HCT116 (cell line): ENCODE data around the gene ECE1. TPM values are rescaled to one million over a fixed set of nuclear protein-coding genes. Genes with fewer than 3 reads are reported as not detected.

Experiments used
- ATAC-seq: fragments of 200-7000 bp; cut with Tn5 transposase; 2 replicates; pipeline ENCODE4 v1.9.1; 2020; ENCODE audit warnings: mild to moderate bottlenecking, moderate library complexity
- BruUV-seq: library from RNA; stranded (reverse); fragments of 400-500 nt; replicated peaks from 2 replicates; lab custom pipeline; 2021; lab: Mats Ljungman, UMichigan
- CTCF ChIA-PET: fragments of 300-600 bp; sonication (Branson Sonifier 250); formaldehyde crosslinking; loops from one replicate; lab custom pipeline; 2021; ENCODE audit warnings: antibody characterized with exemption; lab: Charles Lee
- POLR2A ChIA-PET: fragments of 300-600, 350-600 bp; sonication (Branson Sonifier 250); formaldehyde crosslinking; loops from one replicate; lab custom pipeline; 2021; ENCODE audit warnings: antibody characterized with exemption; lab: Charles Lee
- RAD21 ChIA-PET, 2 experiments: fragments of 300-600 bp; sonication (Branson Sonifier 250); formaldehyde crosslinking; loops; one replicate each; lab custom pipeline; 2023; ENCODE audit warnings: low total read pairs in 2 of 2; ENCODE audit not compliant: uncharacterized antibody in 2 of 2, unreplicated experiment in 2 of 2, low non-redundant PET in 1 of 2; lab: Charles Lee
- DNase-seq: peaks from one replicate; pipeline ENCODE4 v3.0.0-alpha.2; 2010; ENCODE audit warnings: low read depth, low spot score
- H2AFZ ChIP-seq: fragments of 200-600 bp; shearing (Covaris generic), sonication (generic); 2 replicates; pipeline ENCODE4 v1.6.1; 2017; ENCODE audit warnings: low read depth, mixed run types, mixed read lengths, antibody characterized with exemption, low read length; ENCODE audit not compliant: poor library complexity, severe bottlenecking
- H3K27ac ChIP-seq: 2 replicates; pipeline ENCODE4 v1.5.1; 2012; ENCODE audit warnings: low read depth, low read length
- H3K27me3 ChIP-seq: fragments of 200-600 bp; sonication (generic); 2 replicates; pipeline ENCODE4 v1.6.1; 2016; ENCODE audit warnings: mixed run types, low read length, mixed read lengths; ENCODE audit not compliant: insufficient read depth
- H3K36me3 ChIP-seq, 2 experiments: fragments of 200-500 bp in 1 of 2; fragments of 200-600 bp in 1 of 2; sonication (Bioruptor generic) in 1 of 2; sonication (generic) in 1 of 2; 2 replicates each; pipeline versions ENCODE4 v1.5.1 to v1.6.1; 2014 to 2016; ENCODE audit warnings: low read length in 2 of 2, inconsistent platforms in 1 of 2, mixed read lengths in 1 of 2, mixed run types in 1 of 2; ENCODE audit not compliant: insufficient read depth in 2 of 2, control insufficient read depth in 1 of 2
- H3K4me1 ChIP-seq, 2 experiments: fragments of 200-600 bp in 1 of 2; sonication (generic) in 1 of 2; 2 replicates each; pipeline versions ENCODE4 v1.5.1 to v1.6.1; 2012 to 2017; ENCODE audit warnings: low read length in 2 of 2, inconsistent platforms in 1 of 2, mild to moderate bottlenecking in 1 of 2, mixed read lengths in 1 of 2, mixed run types in 1 of 2, moderate library complexity in 1 of 2; ENCODE audit not compliant: insufficient read depth in 2 of 2, control insufficient read depth in 1 of 2
- H3K4me2 ChIP-seq: fragments of 200-600 bp; sonication (generic); 2 replicates; pipeline ENCODE4 v1.6.1; 2017; ENCODE audit warnings: mixed run types, low read length, mixed read lengths
- H3K4me3 ChIP-seq, 2 experiments: fragments of 200-600 bp in 1 of 2; sonication (generic) in 1 of 2; replicated peaks in 1 of 2; 2 replicates each; pipeline ENCODE4 v1.5.1; 2011 to 2016; ENCODE audit warnings: low read length in 2 of 2, control low read depth in 1 of 2, low read depth in 1 of 2, mild to moderate bottlenecking in 1 of 2, mixed read lengths in 1 of 2, mixed run types in 1 of 2
- H3K79me2 ChIP-seq: fragments of 200-600 bp; sonication (generic); 2 replicates; pipeline ENCODE4 v1.6.1; 2017; ENCODE audit warnings: mild to moderate bottlenecking, mixed run types, low read length, moderate library complexity, mixed read lengths; ENCODE audit not compliant: insufficient read depth
- H3K9ac ChIP-seq: fragments of 200-600 bp; sonication (generic); 2 replicates; pipeline ENCODE4 v1.6.1; 2016; ENCODE audit warnings: low read length, mixed read lengths
- H3K9me2 ChIP-seq: fragments of 200-600 bp; sonication (generic), shearing (Covaris generic); 2 replicates; pipeline ENCODE4 v1.6.1; 2017; ENCODE audit warnings: mixed run types, mild to moderate bottlenecking, moderate library complexity; ENCODE audit not compliant: insufficient read depth
- H3K9me3 ChIP-seq, 2 experiments: fragments of 200-500 bp in 1 of 2; fragments of 200-600 bp in 1 of 2; sonication (Bioruptor generic) in 1 of 2; sonication (generic) in 1 of 2; 2 replicates each; pipeline ENCODE4 v1.6.1; 2014 to 2017; ENCODE audit warnings: low read length in 2 of 2, mixed read lengths in 2 of 2, inconsistent platforms in 1 of 2, low read depth in 1 of 2, mild to moderate bottlenecking in 1 of 2, mixed run types in 1 of 2, moderate library complexity in 1 of 2; ENCODE audit not compliant: control insufficient read depth in 1 of 2, insufficient read depth in 1 of 2
- H4K20me1 ChIP-seq: fragments of 200-600 bp; sonication (generic), shearing (Covaris generic); 2 replicates; pipeline ENCODE4 v1.6.1; 2017; ENCODE audit warnings: mixed run types, mild to moderate bottlenecking, moderate library complexity; ENCODE audit not compliant: insufficient read depth
- CBX3 ChIP-seq: IDR thresholded peaks from 2 replicates; pipeline ENCODE4 v1.6.1; 2012; ENCODE audit warnings: low read depth
- CEBPB ChIP-seq: IDR thresholded peaks from 2 replicates; pipeline ENCODE4 v1.6.1; 2012; ENCODE audit warnings: low read depth
- CTCF ChIP-seq, 3 experiments: fragments of 200-600 bp in 1 of 3; sonication (generic) in 1 of 3; IDR thresholded peaks in 2 of 3; conservative IDR thresholded peaks in 1 of 3; 2 replicates each; pipeline ENCODE4 v1.5.1; 2012 to 2017; ENCODE audit warnings: low read depth in 2 of 3, low read length in 2 of 3, antibody characterized with exemption in 1 of 3, borderline replicate concordance in 1 of 3, control low read depth in 1 of 3, mild to moderate bottlenecking in 1 of 3, mixed read lengths in 1 of 3, mixed run types in 1 of 3, moderate library complexity in 1 of 3; ENCODE audit not compliant: insufficient read depth in 1 of 3
- EGR1 ChIP-seq: IDR thresholded peaks from 2 replicates; pipeline ENCODE4 v1.6.1; 2012; ENCODE audit warnings: low read depth
- ELF1 ChIP-seq: IDR thresholded peaks from 2 replicates; pipeline ENCODE4 v1.6.1; 2012; ENCODE audit warnings: low read depth, borderline replicate concordance
- EZH2 ChIP-seq: fragments of 200-600 bp; sonication (generic); IDR thresholded peaks from 2 replicates; pipeline ENCODE4 v1.6.1; 2017; ENCODE audit warnings: antibody characterized with exemption, mixed run types
- EZH2phosphoT487 ChIP-seq: fragments of 200-600 bp; IDR thresholded peaks from 2 replicates; pipeline ENCODE4 v1.6.1; 2018; ENCODE audit warnings: antibody characterized with exemption, borderline replicate concordance
- FOSL1 ChIP-seq: IDR thresholded peaks from 2 replicates; pipeline ENCODE4 v1.6.1; 2012; ENCODE audit warnings: low read depth
- JUND ChIP-seq: IDR thresholded peaks from 2 replicates; pipeline ENCODE4 v1.6.1; 2012
- MAX ChIP-seq: IDR thresholded peaks from 2 replicates; pipeline ENCODE4 v1.6.1; 2012
- POLR2A ChIP-seq: IDR thresholded peaks from 2 replicates; pipeline ENCODE4 v1.7.0; 2011; ENCODE audit warnings: borderline replicate concordance; ENCODE audit not compliant: insufficient read depth, insufficient read length; ENCODE audit errors: extremely low read depth
- RAD21 ChIP-seq: IDR thresholded peaks from 2 replicates; pipeline ENCODE4 v1.6.1; 2012; ENCODE audit warnings: low read depth, mild to moderate bottlenecking
- SIN3A ChIP-seq: IDR thresholded peaks from 2 replicates; pipeline ENCODE4 v1.6.1; 2012; ENCODE audit warnings: low read depth
- SP1 ChIP-seq: IDR thresholded peaks from 2 replicates; pipeline ENCODE4 v1.6.1; 2012; ENCODE audit warnings: low read depth
- SRF ChIP-seq: IDR thresholded peaks from 2 replicates; pipeline ENCODE4 v1.6.1; 2012; ENCODE audit warnings: low read depth
- YY1 ChIP-seq: IDR thresholded peaks from 2 replicates; pipeline ENCODE4 v1.6.1; 2011; ENCODE audit warnings: low read length, low read depth, moderate library complexity, mild to moderate bottlenecking; ENCODE audit not compliant: insufficient replicate concordance; ENCODE audit errors: extremely low read depth
- ZFX ChIP-seq: fragments of 450-650 bp; IDR thresholded peaks from 2 replicates; pipeline ENCODE4 v1.6.1; 2017
- ZNF274 ChIP-seq: fragments of 200-500 bp; sonication (Bioruptor generic); IDR thresholded peaks from 2 replicates; pipeline ENCODE4 v1.6.1; 2014; ENCODE audit warnings: mild to moderate bottlenecking, low read depth, low read length, inconsistent platforms
- intact Hi-C: fragments of 100-400 bp; cut with micrococcal nuclease; formaldehyde crosslinking; loops from 2 replicates; pipeline ENCODE4 v1.10.0; 2022
- total RNA-seq: library from RNA; stranded (reverse); gene quantifications from one replicate; pipeline ENCODE4 v1.2.1, GENCODE V29; 2021; ENCODE audit not compliant: unreplicated experiment
- TF ChIP-seq, protein P1 (sequence below): IDR thresholded peaks from 2 replicates; pipeline ENCODE4 v1.6.1; 2012

The ECE1 gene
- total RNA-seq, 1 experiment from 2014 or later = 66.8 TPM

DNA sequence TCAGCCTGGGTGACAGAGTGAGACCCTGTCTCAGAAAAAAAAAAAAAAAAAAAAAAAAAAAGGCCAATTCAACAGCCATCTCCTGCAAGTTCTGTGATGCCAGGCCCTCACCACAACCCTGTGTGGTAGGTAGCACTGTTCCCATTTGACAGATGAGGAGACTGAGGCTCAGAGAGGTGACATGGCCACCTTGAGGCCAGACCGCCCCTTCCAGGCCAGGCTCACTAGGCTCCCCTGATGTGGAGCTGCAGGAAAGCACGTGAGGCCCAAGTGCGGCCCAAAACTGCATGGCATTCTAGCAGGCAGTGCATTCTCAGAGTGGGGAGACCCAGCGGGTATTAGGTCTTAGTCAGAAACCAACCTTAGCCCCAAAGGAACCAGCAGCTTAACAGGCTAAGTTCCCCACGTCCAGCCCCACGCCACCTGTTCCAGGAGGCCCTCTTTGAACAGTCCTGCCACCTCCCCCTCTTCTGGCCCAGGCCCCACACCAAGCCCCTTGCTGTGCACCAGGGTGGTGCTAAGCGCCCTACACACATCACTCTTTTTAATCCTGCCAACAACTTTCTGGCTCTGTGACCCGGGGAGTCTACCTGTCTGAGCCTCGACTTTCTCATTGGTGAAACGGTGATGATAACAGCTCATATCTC, 11.7 kb upstream of the ECE1 start:
- no peaks in the 10 kb centered on the region for H3K27me3 ChIP-seq
- intact Hi-C loops = no loop called here
- H3K79me2 ChIP-seq = peaks cover 44% of the 10 kb centered on the region; the same call in 1 of the 2 replicates
- ChIA-PET RAD21 (no interaction called here), POLR2A (no interaction called here), CTCF (interaction anchor here (1.1 to 4.1 kb wide), 4 partner anchors 23 to 67 kb away, joined by 3 to 12 read pairs (median 4); no protein-coding TSS in a partner anchor)
- H3K9ac ChIP-seq = no peak overlapping the region
- no peaks in the 10 kb centered on the region for H4K20me1 ChIP-seq
- no peak overlapping the region for H3K27ac ChIP-seq
- H3K9me3 ChIP-seq = no peaks in the 10 kb centered on the region
- H3K4me3 ChIP-seq = no peak overlapping the region
- H3K9me2 ChIP-seq = no peaks in the 10 kb centered on the region
- DNase-seq (no peak), ATAC-seq (no peak)
- H3K4me2 ChIP-seq = no peak overlapping the region
- no TSS peak for BruUV-seq
- H2AFZ ChIP-seq = no peak overlapping the region
- TF ChIP-seq ELF1 = no peak
- TF ChIP-seq EGR1 = no peak
- TF ChIP-seq, protein P1, sequence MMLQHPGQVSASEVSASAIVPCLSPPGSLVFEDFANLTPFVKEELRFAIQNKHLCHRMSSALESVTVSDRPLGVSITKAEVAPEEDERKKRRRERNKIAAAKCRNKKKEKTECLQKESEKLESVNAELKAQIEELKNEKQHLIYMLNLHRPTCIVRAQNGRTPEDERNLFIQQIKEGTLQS = no peak
- no peak for TF ChIP-seq RAD21
- no peak for TF ChIP-seq POLR2A
- no peak for TF ChIP-seq ZNF274
- no peak for TF ChIP-seq SIN3A
- no peak for TF ChIP-seq ZFX
- no peak for TF ChIP-seq YY1
- no peak for TF ChIP-seq CBX3
- TF ChIP-seq SRF = no peak
- peaks cover 29 to 58% of the 10 kb centered on the region in 2 experiments for H3K4me1 ChIP-seq
- H3K36me3 ChIP-seq = no peaks in the 10 kb centered on the region

DNA sequence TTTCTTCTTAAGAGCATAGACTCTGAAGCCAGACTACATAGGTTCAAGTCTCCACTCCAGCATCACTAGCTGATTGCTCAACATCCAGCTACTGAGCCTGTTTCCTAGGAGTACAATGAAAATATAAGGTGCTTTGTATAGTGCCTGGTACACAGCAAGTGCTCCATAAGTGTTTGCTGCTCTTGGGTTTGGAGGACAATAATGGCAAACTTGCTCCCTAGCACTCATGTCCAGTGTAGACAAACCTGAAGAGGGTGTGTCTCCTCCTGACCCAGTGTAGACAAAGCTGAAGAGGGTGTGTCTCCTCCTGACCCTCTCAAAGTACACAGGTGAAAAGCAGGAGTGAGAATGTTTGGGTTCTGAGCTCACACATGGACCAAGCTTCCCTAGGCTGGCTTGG, 10.5 kb upstream of the ECE1 start:
- Histone ChIP-seq H3K4me1 (peaks cover 32 to 70% of the 10 kb centered on the region in 2 experiments), H3K9ac (no peak overlapping the region), H3K79me2 (peaks cover 46% of the 10 kb centered on the region; the same call in 1 of the 2 replicates), H3K27ac (no peak overlapping the region), H3K9me2 (no peaks in the 10 kb centered on the region), H2AFZ (no peak overlapping the region), H3K4me3 (no peak overlapping the region), H3K9me3 (no peaks in the 10 kb centered on the region), H3K27me3 (no peaks in the 10 kb centered on the region), H3K36me3 (no peaks in the 10 kb centered on the region), H3K4me2 (no peak overlapping the region), H4K20me1 (no peaks in the 10 kb centered on the region; the same call in 1 of the 2 replicates)
- ChIA-PET POLR2A (no interaction called here), RAD21 (no interaction called here), CTCF (interaction anchor here (4.1 kb wide), 1 partner anchor 31 kb away, joined by 12 read pairs; no protein-coding TSS in a partner anchor)
- DNase-seq = no peak
- no peak for ATAC-seq
- no TSS peak for BruUV-seq
- intact Hi-C loops = no loop called here
- no peak for TF ChIP-seq JUND
- no peak for TF ChIP-seq ZNF274
- no peak for TF ChIP-seq EGR1
- TF ChIP-seq RAD21 = no peak
- no peak for TF ChIP-seq EZH2phosphoT487
- TF ChIP-seq MAX = no peak
- no peak for TF ChIP-seq CBX3
- no peak for TF ChIP-seq FOSL1
- TF ChIP-seq CTCF (IDR thresholded peaks at IDR 0.05 in 2 of 3, conservative IDR thresholded peaks at IDR 0.05 in 1 of 3; ENCODE audit: borderline replicate concordance in 1 of 3, insufficient read depth in 1 of 3, low read depth in 2 of 3, low read length in 2 of 3) = no peak
- no peak for TF ChIP-seq EZH2
- TF ChIP-seq SIN3A = no peak
- TF ChIP-seq YY1 = no peak
- no peak for TF ChIP-seq CEBPB
- no peak for TF ChIP-seq SP1
- no peak for TF ChIP-seq ELF1
- no peak for TF ChIP-seq POLR2A
- TF ChIP-seq SRF = no peak
